DOHH2 (cell line): Measurements from ENCODE around the gene PRKCE.

Experiments
- H3F3A ChIP-seq: fragments of 200-600 bp; sonication (generic), shearing (Covaris generic); 2 replicates; pipeline ENCODE4 v1.6.0; 2016; ENCODE audit warnings: antibody characterized with exemption, mild to moderate bottlenecking; ENCODE audit not compliant: control insufficient read depth, insufficient read depth
- H3K27ac ChIP-seq: fragments of 200-600 bp; sonication (generic); 2 replicates; pipeline ENCODE4 v1.5.1; 2014; ENCODE audit warnings: low read depth, mild to moderate bottlenecking, low read length, moderate library complexity
- H3K27me3 ChIP-seq: fragments of 200-600 bp; sonication (generic); 2 replicates; pipeline ENCODE4 v1.6.1; 2014; ENCODE audit warnings: mild to moderate bottlenecking, low read length, mixed read lengths; ENCODE audit not compliant: control insufficient read depth
- H3K36me3 ChIP-seq: fragments of 200-600 bp; sonication (generic); 2 replicates; pipeline ENCODE4 v1.6.1; 2014; ENCODE audit warnings: mild to moderate bottlenecking, low read length, moderate library complexity, mixed read lengths; ENCODE audit not compliant: control insufficient read depth
- H3K4me1 ChIP-seq: fragments of 200-600 bp; sonication (generic); 2 replicates; pipeline ENCODE4 v1.6.1; 2014; ENCODE audit warnings: mild to moderate bottlenecking, low read length, mixed read lengths; ENCODE audit not compliant: control insufficient read depth
- H3K4me2 ChIP-seq: fragments of 200-600 bp; sonication (generic); 2 replicates; pipeline ENCODE4 v1.6.0; 2014; ENCODE audit warnings: mild to moderate bottlenecking, low read length, moderate library complexity
- H3K4me3 ChIP-seq: fragments of 200-600 bp; sonication (generic); 2 replicates; pipeline ENCODE4 v1.5.1; 2014; ENCODE audit warnings: mild to moderate bottlenecking, low read length, mixed read lengths
- H3K79me2 ChIP-seq: fragments of 200-600 bp; sonication (generic); 2 replicates; pipeline ENCODE4 v1.6.1; 2014; ENCODE audit warnings: mild to moderate bottlenecking, low read length, mixed read lengths; ENCODE audit not compliant: control insufficient read depth
- H3K9me2 ChIP-seq: fragments of 200-600 bp; sonication (generic); replicated peaks from 2 replicates; pipeline ENCODE4 v1.6.1; 2014; ENCODE audit warnings: mild to moderate bottlenecking, low read length, mixed read lengths; ENCODE audit not compliant: control insufficient read depth
- H3K9me3 ChIP-seq: fragments of 200-600 bp; sonication (generic); 2 replicates; pipeline ENCODE4 v1.6.1; 2014; ENCODE audit warnings: antibody characterized with exemption, low read length, mixed read lengths; ENCODE audit not compliant: control insufficient read depth, insufficient read depth
- H4K20me1 ChIP-seq: fragments of 200-600 bp; sonication (generic); 2 replicates; pipeline ENCODE4 v1.6.0; 2014; ENCODE audit warnings: low read depth, mild to moderate bottlenecking, antibody characterized with exemption, low read length, moderate library complexity; ENCODE audit not compliant: control insufficient read depth, insufficient read depth
- EZH2phosphoT487 ChIP-seq: fragments of 200-600 bp; sonication (generic); IDR thresholded peaks from 2 replicates; pipeline ENCODE4 v1.6.1; 2017; ENCODE audit warnings: borderline replicate concordance, mild to moderate bottlenecking, antibody characterized with exemption, low read length, moderate library complexity, mixed read lengths
- TF ChIP-seq, protein P1 (sequence below): fragments of 200-600 bp; sonication (generic); IDR thresholded peaks from one replicate; pipeline ENCODE4 v1.5.1; 2014; ENCODE audit warnings: antibody characterized with exemption, mild to moderate bottlenecking, low read depth, low read length; ENCODE audit not compliant: poor library complexity, severe bottlenecking

PRKCE gene

DNA sequence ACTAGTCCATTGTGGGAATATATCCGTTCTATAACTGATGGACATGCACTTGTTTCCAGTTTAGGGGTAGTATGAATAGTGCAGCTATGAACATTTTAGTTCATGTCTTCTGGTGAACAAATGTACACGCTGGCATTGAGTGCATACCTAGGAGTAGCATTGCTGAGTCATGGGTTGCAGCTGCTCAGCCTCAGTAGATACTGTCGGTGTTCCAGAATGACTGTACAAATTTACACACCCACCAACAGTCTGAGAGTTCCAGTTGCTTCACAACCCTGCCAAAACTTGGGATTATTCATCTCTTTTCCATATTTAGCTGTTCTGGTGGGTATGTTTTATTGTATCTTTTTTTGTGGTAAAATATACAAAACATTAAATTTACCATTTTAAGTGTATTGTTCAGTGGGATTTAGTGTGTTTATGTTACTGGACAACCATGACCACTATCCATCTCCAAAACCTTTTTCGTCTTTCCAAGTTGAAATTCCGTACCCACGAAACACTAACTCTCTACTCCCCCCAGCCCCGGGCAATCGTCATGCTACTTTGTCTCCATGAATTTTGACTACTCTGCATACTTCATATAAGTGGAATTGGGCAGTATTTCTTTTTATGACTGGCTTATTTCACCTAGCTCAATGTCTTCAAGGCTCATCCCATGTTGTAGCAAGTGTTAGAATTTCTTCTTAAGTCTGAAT is 281.0 kb downstream of the PRKCE start:
- H3K9me3 ChIP-seq, result no peaks in the 10 kb centered on the region
- no peaks in the 10 kb centered on the region for H3K9me2 ChIP-seq
- H3K79me2 ChIP-seq, result no peaks in the 10 kb centered on the region
- no peaks in the 10 kb centered on the region for H3K4me1 ChIP-seq
- H3K4me3 ChIP-seq, result no peak overlapping the region
- TF ChIP-seq EZH2phosphoT487, result no peak
- TF ChIP-seq, protein P1, sequence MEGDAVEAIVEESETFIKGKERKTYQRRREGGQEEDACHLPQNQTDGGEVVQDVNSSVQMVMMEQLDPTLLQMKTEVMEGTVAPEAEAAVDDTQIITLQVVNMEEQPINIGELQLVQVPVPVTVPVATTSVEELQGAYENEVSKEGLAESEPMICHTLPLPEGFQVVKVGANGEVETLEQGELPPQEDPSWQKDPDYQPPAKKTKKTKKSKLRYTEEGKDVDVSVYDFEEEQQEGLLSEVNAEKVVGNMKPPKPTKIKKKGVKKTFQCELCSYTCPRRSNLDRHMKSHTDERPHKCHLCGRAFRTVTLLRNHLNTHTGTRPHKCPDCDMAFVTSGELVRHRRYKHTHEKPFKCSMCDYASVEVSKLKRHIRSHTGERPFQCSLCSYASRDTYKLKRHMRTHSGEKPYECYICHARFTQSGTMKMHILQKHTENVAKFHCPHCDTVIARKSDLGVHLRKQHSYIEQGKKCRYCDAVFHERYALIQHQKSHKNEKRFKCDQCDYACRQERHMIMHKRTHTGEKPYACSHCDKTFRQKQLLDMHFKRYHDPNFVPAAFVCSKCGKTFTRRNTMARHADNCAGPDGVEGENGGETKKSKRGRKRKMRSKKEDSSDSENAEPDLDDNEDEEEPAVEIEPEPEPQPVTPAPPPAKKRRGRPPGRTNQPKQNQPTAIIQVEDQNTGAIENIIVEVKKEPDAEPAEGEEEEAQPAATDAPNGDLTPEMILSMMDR, result no peak
- no peak overlapping the region for H3K27ac ChIP-seq
- H3K27me3 ChIP-seq, result no peaks in the 10 kb centered on the region
- H3K36me3 ChIP-seq, result no peaks in the 10 kb centered on the region
- H4K20me1 ChIP-seq, result no peaks in the 10 kb centered on the region
- no peak overlapping the region for H3K4me2 ChIP-seq
- no peaks in the 10 kb centered on the region for H3F3A ChIP-seq

DNA sequence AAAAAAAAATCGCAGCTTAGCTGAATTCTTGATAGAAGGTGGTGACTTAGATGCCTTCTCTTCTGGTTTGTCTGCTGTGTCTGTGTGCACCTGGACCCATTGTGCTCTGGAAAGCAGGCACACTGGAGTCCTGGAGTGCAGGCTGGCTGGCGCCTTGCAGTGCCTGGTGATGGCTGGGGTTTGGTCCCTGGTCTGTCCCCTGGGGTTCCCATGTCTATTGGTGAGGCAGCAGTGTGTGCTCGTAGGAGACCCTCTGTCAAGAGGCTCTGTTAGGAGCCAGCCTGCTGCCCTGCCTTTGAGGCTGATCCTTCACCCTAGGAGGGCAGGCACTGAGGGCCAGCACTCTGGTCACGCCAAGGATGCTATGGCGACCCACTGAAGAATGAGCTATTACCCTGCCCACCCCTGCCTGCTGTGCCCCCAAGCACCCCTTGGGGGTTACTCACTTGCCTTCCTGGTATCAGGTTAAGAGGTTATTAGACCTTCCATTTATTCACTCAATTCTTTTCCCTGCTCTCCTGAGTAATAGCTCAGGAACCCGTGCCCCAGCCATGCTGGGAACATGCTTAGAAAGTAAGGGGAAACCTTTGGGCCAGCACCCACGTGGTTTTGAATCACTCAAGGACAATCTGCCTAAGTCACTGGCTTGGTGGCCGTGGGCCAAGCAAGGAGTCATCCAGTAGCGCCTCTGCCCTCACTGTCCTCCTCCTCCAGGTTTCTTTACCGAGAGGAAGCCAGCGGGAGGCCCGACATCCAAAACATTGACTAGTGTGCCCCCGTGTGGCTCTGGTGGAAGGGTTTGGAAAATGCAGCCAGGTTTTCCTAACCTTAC is 284.5 kb downstream of the PRKCE start:
- Histone ChIP-seq H3K4me3 (no peak overlapping the region), H3K4me2 (no peak overlapping the region), H3K79me2 (no peaks in the 10 kb centered on the region), H3K27me3 (no peaks in the 10 kb centered on the region), H3F3A (no peaks in the 10 kb centered on the region), H3K9me2 (no peaks in the 10 kb centered on the region), H4K20me1 (no peaks in the 10 kb centered on the region), H3K4me1 (no peaks in the 10 kb centered on the region), H3K9me3 (no peaks in the 10 kb centered on the region), H3K27ac (no peak overlapping the region), H3K36me3 (no peaks in the 10 kb centered on the region)
- TF ChIP-seq, protein P1, result peak; percentile 51
- no peak for TF ChIP-seq EZH2phosphoT487

DNA sequence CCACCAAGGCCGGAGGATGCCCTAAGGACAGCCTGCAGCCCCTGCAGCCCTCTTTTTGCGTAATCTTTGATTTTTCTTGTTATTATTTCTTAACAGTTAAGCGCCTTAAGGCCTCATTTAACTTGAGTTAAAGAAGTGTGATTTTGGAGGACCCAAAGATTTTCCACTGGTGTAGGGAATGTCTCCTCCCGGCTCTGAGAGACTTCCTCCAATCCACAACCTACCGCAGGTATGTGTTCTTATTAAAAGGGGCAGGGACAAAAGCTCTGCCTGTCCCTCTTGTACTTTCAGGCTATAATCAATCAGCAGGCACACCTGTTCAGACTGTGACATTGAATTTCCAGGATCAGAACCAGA is 285.1 kb downstream of the PRKCE start:
- no peaks in the 10 kb centered on the region for H3K79me2 ChIP-seq
- H3K4me1 ChIP-seq, result no peaks in the 10 kb centered on the region
- no peaks in the 10 kb centered on the region for H4K20me1 ChIP-seq
- H3K9me2 ChIP-seq, result no peaks in the 10 kb centered on the region
- no peaks in the 10 kb centered on the region for H3K36me3 ChIP-seq
- H3K4me3 ChIP-seq, result no peak overlapping the region
- no peaks in the 10 kb centered on the region for H3F3A ChIP-seq
- TF ChIP-seq EZH2phosphoT487, result no peak
- TF ChIP-seq, protein P1, result no peak
- H3K27ac ChIP-seq, result no peak overlapping the region
- no peaks in the 10 kb centered on the region for H3K9me3 ChIP-seq
- H3K27me3 ChIP-seq, result no peaks in the 10 kb centered on the region
- H3K4me2 ChIP-seq, result no peak overlapping the region
